Prostate gland (tissue), 2 donors: Measurements from ENCODE around the gene LRRC46. TPM values are rescaled to one million over a fixed set of nuclear protein-coding genes. Genes with fewer than 3 reads are reported as not detected.

Source experiments
- DNase-seq: peaks from one replicate; pipeline ENCODE4 v3.0.0-alpha.2; 2019; ENCODE audit warnings: low spot score
- H3K27ac ChIP-seq, 2 donors: fragments of 200-600 bp; sonication (generic); 2 replicates each; pipeline ENCODE4 v1.5.1; 2017 to 2019
- H3K27me3 ChIP-seq: fragments of 200-600 bp; sonication (generic); replicated peaks from 2 replicates; pipeline ENCODE4 v1.5.1; 2019; ENCODE audit not compliant: insufficient read depth
- H3K36me3 ChIP-seq, 2 donors: fragments of 200-600 bp; sonication (generic); 1 replicate in 1 of 2; 2 replicates in 1 of 2; pipeline versions ENCODE4 v1.5.1 to v1.8.1; 2017 to 2019
- H3K4me1 ChIP-seq: fragments of 200-600 bp; sonication (generic); replicated peaks from 2 replicates; pipeline ENCODE4 v1.5.1; 2019
- H3K4me3 ChIP-seq, 2 donors: fragments of 200-600 bp; sonication (generic); 2 replicates each; pipeline ENCODE4 v1.5.1; 2017 to 2019
- H3K9me3 ChIP-seq: fragments of 200-600 bp; sonication (generic); 2 replicates; pipeline ENCODE4 v1.5.1; 2017
- CTCF ChIP-seq, 4 experiments: fragments of 200-600 bp in 2 of 4; fragments of 450-650 bp in 2 of 4; sonication (generic) in 2 of 4; IDR thresholded peaks; 1 replicate in 3 of 4; 2 replicates in 1 of 4; pipeline ENCODE4 v1.5.1; 2016 to 2019; ENCODE audit warnings: antibody characterized with exemption in 4 of 4, mild to moderate bottlenecking in 2 of 4, moderate library complexity in 2 of 4
- POLR2A ChIP-seq: fragments of 450-650 bp; IDR thresholded peaks from one replicate; pipeline ENCODE4 v1.6.1; 2016; ENCODE audit warnings: antibody characterized with exemption, mild to moderate bottlenecking
- POLR2AphosphoS5 ChIP-seq: sonication (generic); formaldehyde crosslinking; IDR thresholded peaks from one replicate; pipeline ENCODE4 v1.6.1; 2017; ENCODE audit warnings: antibody characterized with exemption
- WGBS: methylation state at CpG from one replicate; pipeline ENCODE4 v1.1.5; 2018; 5-methylcytosine and 5-hydroxymethylcytosine counted together
- intact Hi-C: fragments of 100-400 bp; cut with DNase I; formaldehyde crosslinking; loops from one replicate; pipeline ENCODE4 v1.14.2; 2022
- total RNA-seq, 2 donors: library from RNA; depleted of rRNA; stranded (reverse); fragments of >200 nt; gene quantifications; one replicate each; pipeline ENCODE4 v1.1.0, GENCODE V29; 2016

LRRC46 gene
- total RNA-seq, 2 donors from 2014 or later, result 1.1 to 4.9 TPM

- intact Hi-C loops, result no loop called here
- H3K4me3 ChIP-seq, result no peak overlapping the region
- no peak overlapping the region for H3K27ac ChIP-seq
- WGBS, result 83% methylated on average over 4 of the region's 4 CpGs
- H3K36me3 ChIP-seq, result peaks cover 0 to 8% of the 10 kb centered on the region in 2 donors
- H3K4me1 ChIP-seq, result peaks cover 12% of the 10 kb centered on the region
- TF ChIP-seq POLR2AphosphoS5, result no peak
- no peak for TF ChIP-seq POLR2A
- TF ChIP-seq CTCF (IDR thresholded peaks at IDR 0.05), result no peak
- H3K27me3 ChIP-seq, result no peaks in the 10 kb centered on the region
- no peaks in the 10 kb centered on the region for H3K9me3 ChIP-seq
- no peak for DNase-seq
These were observed 8.0 kb upstream of the LRRC46 start for GRCh38 chr17:47823519-47823918.

- Histone ChIP-seq H3K27ac (no peak overlapping the region), H3K4me3 (no peak overlapping the region), H3K9me3 (no peaks in the 10 kb centered on the region), H3K27me3 (no peaks in the 10 kb centered on the region), H3K36me3 (no peaks in the 10 kb centered on the region), H3K4me1 (peaks cover 12% of the 10 kb centered on the region)
- DNase-seq, result no peak
- intact Hi-C loops, result no loop called here
- WGBS, result 76% methylated on average over 3 of the region's 3 CpGs
- TF ChIP-seq POLR2AphosphoS5 (no peak), CTCF (IDR thresholded peaks at IDR 0.05) (no peak), POLR2A (no peak)
These were observed 1.6 kb upstream of the LRRC46 start for GRCh38 chr17:47829870-47830269.

GRCh38 chr17:47830396-47831002 is 971 bp upstream of the LRRC46 start:
- Histone ChIP-seq H3K4me3 (peak overlapping the region; percentile 73 to 87), H3K27me3 (no peaks in the 10 kb centered on the region), H3K4me1 (peaks cover 12% of the 10 kb centered on the region), H3K27ac (peak overlapping the region; percentile 62 to 76), H3K36me3 (no peaks in the 10 kb centered on the region), H3K9me3 (no peaks in the 10 kb centered on the region)
- no peak for TF ChIP-seq POLR2AphosphoS5
- TF ChIP-seq POLR2A, result no peak
- TF ChIP-seq CTCF (IDR thresholded peaks at IDR 0.05), result no peak
- no peak for DNase-seq
- WGBS, result 75% methylated on average over 18 of the region's 18 CpGs
- intact Hi-C loops, result no loop called here

GRCh38 chr17:47831934-47832327 is 461 bp downstream of the LRRC46 start:
- TF ChIP-seq POLR2A (no peak), CTCF (IDR thresholded peaks at IDR 0.05) (no peak), POLR2AphosphoS5 (no peak)
- no peaks in the 10 kb centered on the region for H3K27me3 ChIP-seq
- peak overlapping the region; percentile 21 to 62 for H3K27ac ChIP-seq
- intact Hi-C loops, result no loop called here
- 8% methylated on average over 7 of the region's 7 CpGs for WGBS
- H3K4me3 ChIP-seq, result peak overlapping the region; percentile 73 to 87
- DNase-seq, result no peak
- no peaks in the 10 kb centered on the region for H3K9me3 ChIP-seq
- no peaks in the 10 kb centered on the region for H3K36me3 ChIP-seq
- peaks cover 12% of the 10 kb centered on the region for H3K4me1 ChIP-seq

GRCh38 chr17:47834756-47835155 is 3.3 kb downstream of the LRRC46 start:
- WGBS, result 66% methylated on average over 5 of the region's 5 CpGs
- Histone ChIP-seq H3K4me1 (peaks cover 12% of the 10 kb centered on the region), H3K4me3 (no peak overlapping the region), H3K27me3 (no peaks in the 10 kb centered on the region), H3K27ac (no peak overlapping the region), H3K36me3 (no peaks in the 10 kb centered on the region), H3K9me3 (no peaks in the 10 kb centered on the region)
- intact Hi-C loops, result no loop called here
- no peak for TF ChIP-seq POLR2A
- TF ChIP-seq POLR2AphosphoS5, result no peak
- TF ChIP-seq CTCF (IDR thresholded peaks at IDR 0.05), result no peak
- no peak for DNase-seq
